ENCODE data around the gene GPC5. TPM values are rescaled to one million over a fixed set of nuclear protein-coding genes. Genes with fewer than 3 reads are reported as not detected.

GPC5 gene
- total RNA-seq, 1 experiment from 2014 or later = 0.26 TPM

GRCh38 chr13:91564396-91564795 lies 166.0 kb downstream of the GPC5 start:
- Histone ChIP-seq H3K27ac (ENCODE audit: low read length) (no peak overlapping the region), H3K4me3 (ENCODE audit: low read depth in 2 of 2, low read length in 2 of 2) (no peak overlapping the region), H3K27me3 (ENCODE audit: control insufficient read depth, insufficient read depth, low read length) (no peaks in the 10 kb centered on the region), H3K4me1 (ENCODE audit: control insufficient read depth, insufficient read depth, low read length) (no peaks in the 10 kb centered on the region), H3K36me3 (ENCODE audit: control insufficient read depth, insufficient read depth, low read length) (no peaks in the 10 kb centered on the region), H3K9me3 (ENCODE audit: control insufficient read depth, insufficient read depth, low read depth, low read length) (no peaks in the 10 kb centered on the region)
- BruUV-seq (replicated peaks) = no TSS peak
- in situ Hi-C loops (cut with HindIII; ENCODE audit: low pct_unique_long_range_greater_than_20kb, low sequenced_read_pairs) (no loop called here), intact Hi-C loops (cut with micrococcal nuclease; ENCODE audit: unreplicated experiment) (no loop called here)
- ATAC-seq = no peak
- TF ChIP-seq POLR2AphosphoS5 (IDR thresholded peaks at IDR 0.05; ENCODE audit: low read depth, low read length) (no peak), SIN3A (IDR thresholded peaks at IDR 0.05; ENCODE audit: borderline replicate concordance, insufficient read depth, low read depth, low read length) (no peak), CTCF (IDR thresholded peaks at IDR 0.05) (no peak), REST (IDR thresholded peaks at IDR 0.05; ENCODE audit: insufficient read depth in 1 of 2, low read depth in 2 of 2, low read length in 1 of 2) (no peak), TCF7L2 (IDR thresholded peaks at IDR 0.05; ENCODE audit: low read depth, low read length) (no peak)
- ChIA-PET CTCF (no interaction called here), POLR2A (no interaction called here)
- no peak for DNase-seq (ENCODE audit: low read depth, low spot score)

- CTCF ChIA-PET = no interaction called here
- H3K4me3 ChIP-seq (ENCODE audit: low read depth in 2 of 2, low read length in 2 of 2) = no peak overlapping the region
- intact Hi-C loops (cut with micrococcal nuclease; ENCODE audit: unreplicated experiment) = no loop called here
- no peaks in the 10 kb centered on the region for H3K27me3 ChIP-seq (ENCODE audit: control insufficient read depth, insufficient read depth, low read length)
- no TSS peak for BruUV-seq (replicated peaks)
- no peaks in the 10 kb centered on the region for H3K4me1 ChIP-seq (ENCODE audit: control insufficient read depth, insufficient read depth, low read length)
- H3K36me3 ChIP-seq (ENCODE audit: control insufficient read depth, insufficient read depth, low read length) = no peaks in the 10 kb centered on the region
- in situ Hi-C loops (cut with HindIII; ENCODE audit: low pct_unique_long_range_greater_than_20kb, low sequenced_read_pairs) = no loop called here
- no peak for ATAC-seq
- no peak overlapping the region for H3K27ac ChIP-seq (ENCODE audit: low read length)
- no peak for DNase-seq (ENCODE audit: low read depth, low spot score)
- POLR2A ChIA-PET = no interaction called here
- no peaks in the 10 kb centered on the region for H3K9me3 ChIP-seq (ENCODE audit: control insufficient read depth, insufficient read depth, low read depth, low read length)
- no peak for TF ChIP-seq POLR2AphosphoS5 (IDR thresholded peaks at IDR 0.05; ENCODE audit: low read depth, low read length)
- TF ChIP-seq SIN3A (IDR thresholded peaks at IDR 0.05; ENCODE audit: borderline replicate concordance, insufficient read depth, low read depth, low read length) = no peak
- no peak for TF ChIP-seq REST (IDR thresholded peaks at IDR 0.05; ENCODE audit: insufficient read depth in 1 of 2, low read depth in 2 of 2, low read length in 1 of 2)
- TF ChIP-seq TCF7L2 (IDR thresholded peaks at IDR 0.05; ENCODE audit: low read depth, low read length) = no peak
- TF ChIP-seq CTCF (IDR thresholded peaks at IDR 0.05) = no peak
Observed at GRCh38 chr13:91565296-91565695, 166.9 kb downstream of the GPC5 start.
